ENCODE measurements around the gene NFE2L2. TPM values are rescaled to one million over a fixed set of nuclear protein-coding genes. Genes with fewer than 3 reads are reported as not detected.

Gene NFE2L2
- total RNA-seq, 4 donors from 2014 or later = 62.0 to 115 (median 72.3) TPM

- peak overlapping the region in 2 of 4 donors; percentile 1 to 24 for H3K27ac ChIP-seq (replicated peaks in 1 of 4)
Measured at GRCh38 chr2:177282181-177282641, 17.7 kb upstream of the NFE2L2 start.

GRCh38 chr2:177281400-177282180 lies 17.1 kb upstream of the NFE2L2 start:
- intact Hi-C loops (cut with DNase I) = no loop called here
- no peak overlapping the region for H3K4me3 ChIP-seq
- 91% methylated on average over 6 of the region's 6 CpGs for WGBS
- no peak for DNase-seq (ENCODE audit: extremely low spot score)
- no peaks in the 10 kb centered on the region for H3K36me3 ChIP-seq
- H3K9me3 ChIP-seq = no peaks in the 10 kb centered on the region
- peaks cover 11 to 24% (median 20%) of the 10 kb centered on the region in 4 donors for H3K4me1 ChIP-seq
- no peaks in the 10 kb centered on the region for H3K27me3 ChIP-seq
- TF ChIP-seq POLR2AphosphoS5 (IDR thresholded peaks at IDR 0.05) (no peak), CTCF (IDR thresholded peaks at IDR 0.05) (no peak), EP300 (IDR thresholded peaks at IDR 0.05) (no peak), POLR2A (IDR thresholded peaks at IDR 0.05; ENCODE audit: low read depth) (no peak)
- H3K27ac ChIP-seq (replicated peaks in 1 of 4) = peak overlapping the region in 2 of 4 donors; percentile 1 to 24

More at GRCh38 chr2:177282181-177282641, 17.7 kb upstream of the NFE2L2 start:
- H3K27me3 ChIP-seq = no peaks in the 10 kb centered on the region
- peaks cover 11 to 24% (median 20%) of the 10 kb centered on the region in 4 donors for H3K4me1 ChIP-seq
- H3K4me3 ChIP-seq = no peak overlapping the region
- WGBS = 47% methylated on average over 3 of the region's 3 CpGs
- H3K36me3 ChIP-seq = no peaks in the 10 kb centered on the region
- DNase-seq (ENCODE audit: extremely low spot score) = no peak
- intact Hi-C loops (cut with DNase I) = no loop called here
- no peaks in the 10 kb centered on the region for H3K9me3 ChIP-seq
- TF ChIP-seq POLR2AphosphoS5 (IDR thresholded peaks at IDR 0.05) = no peak
- TF ChIP-seq EP300 (IDR thresholded peaks at IDR 0.05) = no peak
- no peak for TF ChIP-seq POLR2A (IDR thresholded peaks at IDR 0.05; ENCODE audit: low read depth)
- no peak for TF ChIP-seq CTCF (IDR thresholded peaks at IDR 0.05)

- intact Hi-C loops (cut with DNase I) = no loop called here
- 96% methylated on average over 2 of the region's 2 CpGs for WGBS
Measured at GRCh38 chr2:177279847-177280246, 15.3 kb upstream of the NFE2L2 start.

GRCh38 chr2:177275743-177276055 lies 11.2 kb upstream of the NFE2L2 start:
- H3K9me3 ChIP-seq = no peaks in the 10 kb centered on the region
- peaks cover 0 to 34% (median 23%) of the 10 kb centered on the region in 4 donors for H3K4me1 ChIP-seq
- H3K27me3 ChIP-seq = no peaks in the 10 kb centered on the region
- no peak for TF ChIP-seq CTCF (IDR thresholded peaks at IDR 0.05)
- TF ChIP-seq EP300 (IDR thresholded peaks at IDR 0.05) = no peak
- no peak for TF ChIP-seq POLR2A (IDR thresholded peaks at IDR 0.05; ENCODE audit: low read depth)
- no peak for TF ChIP-seq POLR2AphosphoS5 (IDR thresholded peaks at IDR 0.05)
- 37% methylated on average over 4 of the region's 4 CpGs for WGBS
- intact Hi-C loops (cut with DNase I) = no loop called here
- no peak for DNase-seq (ENCODE audit: extremely low spot score)
- peak overlapping the region; percentile 63 to 77 (median 64) for H3K27ac ChIP-seq (replicated peaks in 1 of 4)
- no peaks in the 10 kb centered on the region for H3K36me3 ChIP-seq
- peak overlapping the region in 3 of 4 donors; percentile 19 to 29 (median 22) for H3K4me3 ChIP-seq

More at GRCh38 chr2:177279847-177280246, 15.3 kb upstream of the NFE2L2 start:
- no peak for DNase-seq (ENCODE audit: extremely low spot score)
- no peaks in the 10 kb centered on the region for H3K36me3 ChIP-seq
- H3K9me3 ChIP-seq = no peaks in the 10 kb centered on the region
- no peaks in the 10 kb centered on the region for H3K27me3 ChIP-seq
- TF ChIP-seq CTCF (IDR thresholded peaks at IDR 0.05) (no peak), POLR2AphosphoS5 (IDR thresholded peaks at IDR 0.05) (no peak), POLR2A (IDR thresholded peaks at IDR 0.05; ENCODE audit: low read depth) (no peak), EP300 (IDR thresholded peaks at IDR 0.05) (no peak)
- H3K4me3 ChIP-seq = no peak overlapping the region
- H3K4me1 ChIP-seq = peaks cover 22 to 34% (median 26%) of the 10 kb centered on the region in 4 donors
- no peak overlapping the region for H3K27ac ChIP-seq (replicated peaks in 1 of 4)

All from esophagus muscularis mucosa (tissue), 4 donors.